ENCODE measurements around the gene GPR137C. TPM values are rescaled to one million over a fixed set of nuclear protein-coding genes. Genes with fewer than 3 reads are reported as not detected.

The GPR137C gene
- polyA plus RNA-seq, 1 of the 3 experiments (the other 2 are of a cell fraction), result 0.54 TPM

DNA sequence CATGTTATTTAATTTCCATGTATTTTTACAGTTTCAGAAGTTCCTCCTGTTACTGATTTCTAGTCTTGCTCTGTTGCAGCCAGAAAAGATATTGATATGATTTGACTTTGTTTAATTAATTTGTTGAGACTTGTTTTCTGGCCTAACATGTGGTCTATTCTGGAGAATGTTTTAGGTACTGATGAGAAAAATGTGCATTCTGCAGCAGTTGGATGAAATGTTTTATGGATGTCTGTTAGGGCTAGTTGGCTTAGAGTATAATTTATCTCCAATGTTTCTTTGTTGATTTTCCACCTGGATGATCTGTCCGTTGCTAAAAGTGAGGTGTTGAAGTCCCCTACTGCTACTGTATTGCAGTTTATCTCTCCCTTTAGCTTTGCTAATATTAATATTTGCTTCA is 54.4 kb downstream of the GPR137C start:
- no peak overlapping the region for H3K27ac ChIP-seq (ENCODE audit: low read depth in 2 of 2, low read length in 1 of 2)
- H4K20me1 ChIP-seq (ENCODE audit: insufficient read depth), result no peaks in the 10 kb centered on the region
- H3F3A ChIP-seq (replicated peaks; ENCODE audit: insufficient read depth), result no peaks in the 10 kb centered on the region
- H3K36me3 ChIP-seq (replicated peaks in 1 of 2; ENCODE audit: control insufficient read depth in 1 of 2, insufficient read depth in 2 of 2, low read length in 1 of 2), result no peaks in the 10 kb centered on the region
- H3K9ac ChIP-seq, result no peak overlapping the region
- no peaks in the 10 kb centered on the region for H3K79me2 ChIP-seq (ENCODE audit: insufficient read depth)
- CTCF ChIA-PET, result no interaction called here
- H3K4me3 ChIP-seq (ENCODE audit: low read depth in 2 of 2, low read length in 1 of 2), result no peak overlapping the region
- H3K4me2 ChIP-seq, result no peak overlapping the region
- no peak for DNase-seq
- TF ChIP-seq CHD2 (IDR thresholded peaks at IDR 0.05; ENCODE audit: low read length, partially characterized antibody) (no peak), GATA2 (CRISPR knock-in tag; IDR thresholded peaks at IDR 0.05) (no peak), TCF12 (IDR thresholded peaks at IDR 0.05) (no peak), FOSL2 (IDR thresholded peaks at IDR 0.05; ENCODE audit: borderline replicate concordance, low read depth) (no peak), ELF1 (IDR thresholded peaks at IDR 0.05) (no peak), POLR2AphosphoS5 (IDR thresholded peaks at IDR 0.05; ENCODE audit: low read depth, low read length) (no peak), EP300 (IDR thresholded peaks at IDR 0.05; ENCODE audit: borderline replicate concordance in 1 of 2, low read depth in 1 of 2, low read length in 1 of 2) (no peak), FOXM1 (IDR thresholded peaks at IDR 0.05; ENCODE audit: low read depth) (no peak), TAF1 (IDR thresholded peaks at IDR 0.05; ENCODE audit: borderline replicate concordance, low read depth, low read length) (no peak), RFX5 (IDR thresholded peaks at IDR 0.05; ENCODE audit: low read length) (no peak)
- TF ChIP-seq, protein P1, sequence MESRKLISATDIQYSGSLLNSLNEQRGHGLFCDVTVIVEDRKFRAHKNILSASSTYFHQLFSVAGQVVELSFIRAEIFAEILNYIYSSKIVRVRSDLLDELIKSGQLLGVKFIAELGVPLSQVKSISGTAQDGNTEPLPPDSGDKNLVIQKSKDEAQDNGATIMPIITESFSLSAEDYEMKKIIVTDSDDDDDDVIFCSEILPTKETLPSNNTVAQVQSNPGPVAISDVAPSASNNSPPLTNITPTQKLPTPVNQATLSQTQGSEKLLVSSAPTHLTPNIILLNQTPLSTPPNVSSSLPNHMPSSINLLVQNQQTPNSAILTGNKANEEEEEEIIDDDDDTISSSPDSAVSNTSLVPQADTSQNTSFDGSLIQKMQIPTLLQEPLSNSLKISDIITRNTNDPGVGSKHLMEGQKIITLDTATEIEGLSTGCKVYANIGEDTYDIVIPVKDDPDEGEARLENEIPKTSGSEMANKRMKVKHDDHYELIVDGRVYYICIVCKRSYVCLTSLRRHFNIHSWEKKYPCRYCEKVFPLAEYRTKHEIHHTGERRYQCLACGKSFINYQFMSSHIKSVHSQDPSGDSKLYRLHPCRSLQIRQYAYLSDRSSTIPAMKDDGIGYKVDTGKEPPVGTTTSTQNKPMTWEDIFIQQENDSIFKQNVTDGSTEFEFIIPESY (IDR thresholded peaks at IDR 0.05; ENCODE audit: borderline replicate concordance, low read depth), result no peak
- TF ChIP-seq, protein P2, sequence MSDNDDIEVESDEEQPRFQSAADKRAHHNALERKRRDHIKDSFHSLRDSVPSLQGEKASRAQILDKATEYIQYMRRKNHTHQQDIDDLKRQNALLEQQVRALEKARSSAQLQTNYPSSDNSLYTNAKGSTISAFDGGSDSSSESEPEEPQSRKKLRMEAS (IDR thresholded peaks at IDR 0.05; ENCODE audit: low read depth), result no peak
- H3K4me1 ChIP-seq (ENCODE audit: control insufficient read depth in 1 of 2, insufficient read depth in 2 of 2, low read depth in 1 of 2, low read length in 1 of 2), result no peaks in the 10 kb centered on the region
- POLR2A ChIA-PET, result no interaction called here
- H3K27me3 ChIP-seq (ENCODE audit: insufficient read depth), result no peaks in the 10 kb centered on the region
- H3K9me3 ChIP-seq, result no peaks in the 10 kb centered on the region
- no peak overlapping the region for H2AFZ ChIP-seq (ENCODE audit: low read depth)
- H3K9me2 ChIP-seq, result no peaks in the 10 kb centered on the region
- 88% methylated on average over 1 of the region's 1 CpG for WGBS (ENCODE audit: low lambda C conversion rate)

DNA sequence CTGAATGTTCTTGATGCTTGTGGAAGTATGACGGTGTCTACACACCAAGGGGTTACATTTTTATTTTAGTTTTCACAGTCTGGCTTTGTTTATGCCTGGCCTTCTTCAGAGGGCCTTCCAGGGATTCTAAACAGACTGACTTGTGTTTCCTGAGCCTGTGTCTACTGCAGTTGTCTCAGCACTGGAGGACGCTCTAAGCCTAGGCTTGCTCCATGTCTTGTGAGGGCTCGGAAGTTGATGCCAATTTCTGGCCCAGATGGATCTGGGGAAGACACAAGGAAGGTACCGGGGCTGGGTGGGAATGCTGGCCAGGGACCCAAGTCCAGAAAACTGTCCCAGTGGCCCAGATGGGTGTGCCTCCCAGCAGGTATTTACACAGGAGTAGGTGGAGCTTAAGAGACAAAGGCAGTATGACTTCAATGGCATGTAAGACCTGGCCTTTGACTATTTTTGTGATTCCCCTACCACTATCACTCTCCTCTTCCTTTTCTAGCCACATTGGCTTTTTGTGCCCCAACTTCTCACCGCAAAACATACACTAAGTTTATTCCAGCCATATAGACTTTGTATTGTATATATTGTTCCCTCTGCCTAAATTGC is 56.9 kb downstream of the GPR137C start:
- no peaks in the 10 kb centered on the region for H3K27me3 ChIP-seq (ENCODE audit: insufficient read depth)
- no peaks in the 10 kb centered on the region for H3K9me3 ChIP-seq
- H3K9ac ChIP-seq, result no peak overlapping the region
- no peak overlapping the region for H3K4me3 ChIP-seq (ENCODE audit: low read depth in 2 of 2, low read length in 1 of 2)
- no peak for TF ChIP-seq YY1 (IDR thresholded peaks at IDR 0.05; ENCODE audit: low read depth)
- no peaks in the 10 kb centered on the region for H3K79me2 ChIP-seq (ENCODE audit: insufficient read depth)
- no peak overlapping the region for H3K27ac ChIP-seq (ENCODE audit: low read depth in 2 of 2, low read length in 1 of 2)
- WGBS (ENCODE audit: low lambda C conversion rate), result 92% methylated on average over 5 of the region's 5 CpGs
- no peaks in the 10 kb centered on the region for H3K9me2 ChIP-seq
- no peaks in the 10 kb centered on the region for H3K36me3 ChIP-seq (replicated peaks in 1 of 2; ENCODE audit: control insufficient read depth in 1 of 2, insufficient read depth in 2 of 2, low read length in 1 of 2)
- H3K4me2 ChIP-seq, result no peak overlapping the region
- ChIA-PET CTCF (interaction anchor here (0.7 to 0.9 kb wide), 2 partner anchors 18 to 490 kb away, joined by 3 read pairs; no protein-coding TSS in a partner anchor), POLR2A (no interaction called here)
- no peaks in the 10 kb centered on the region for H3F3A ChIP-seq (replicated peaks; ENCODE audit: insufficient read depth)
- no peak for DNase-seq
- no peak overlapping the region for H2AFZ ChIP-seq (ENCODE audit: low read depth)
- no peaks in the 10 kb centered on the region for H4K20me1 ChIP-seq (ENCODE audit: insufficient read depth)
- H3K4me1 ChIP-seq (ENCODE audit: control insufficient read depth in 1 of 2, insufficient read depth in 2 of 2, low read depth in 1 of 2, low read length in 1 of 2), result no peaks in the 10 kb centered on the region

Measured in SK-N-SH (cell line).